ENCODE results near the gene WASF1. TPM values are rescaled to one million over a fixed set of nuclear protein-coding genes. Genes with fewer than 3 reads are reported as not detected.

WASF1 gene
- total and polyA plus RNA-seq, 2 donors (not counting 3 experiments of a cell fraction or from before 2014, with no cell fraction given) = 20.9 to 27.5 TPM

- dilution Hi-C loops (cut with MboI; ENCODE audit: extremely low pct_ligation_motif_present, low sequenced_read_pairs) = no loop called here
- no peaks in the 10 kb centered on the region for H3K9me1 ChIP-seq (replicated peaks; ENCODE audit: control insufficient read depth, extremely low read depth, insufficient read depth, low read length)
- no peaks in the 10 kb centered on the region for H4K20me1 ChIP-seq (replicated peaks; ENCODE audit: control insufficient read depth, extremely low read depth, insufficient read depth, low read length)
- H3K27me3 ChIP-seq (ENCODE audit: control insufficient read depth in 2 of 2, insufficient read depth in 2 of 2, low read length in 2 of 2) = no peaks in the 10 kb centered on the region
- no peak for FAIRE-seq
- POLR2A ChIA-PET = no interaction called here
- intact Hi-C loops (cut with micrococcal nuclease) = no loop called here
- BruUV-seq (replicated peaks) = no TSS peak
- no peak overlapping the region for H2AFZ ChIP-seq (ENCODE audit: low read depth, low read length)
- H3K79me2 ChIP-seq (ENCODE audit: control insufficient read depth, insufficient read depth, low read length) = peaks cover 2% of the 10 kb centered on the region
- DNase-seq (ENCODE audit: low read depth, low spot score) = no peak
- no peak overlapping the region for H3K9ac ChIP-seq (replicated peaks; ENCODE audit: extremely low read depth, insufficient read depth, low read length)
- H3K4me1 ChIP-seq (ENCODE audit: control insufficient read depth, extremely low read depth, insufficient read depth, low read length) = no peaks in the 10 kb centered on the region
- H3K4me2 ChIP-seq (ENCODE audit: insufficient read depth, low read length) = no peak overlapping the region
- H3K9me3 ChIP-seq (replicated peaks; ENCODE audit: control insufficient read depth, insufficient read depth, low read length) = no peaks in the 10 kb centered on the region
- CTCF ChIA-PET = interaction anchor here (1.6 to 2.4 kb wide), 3 partner anchors 24 to 183 kb away, joined by 4 to 7 read pairs (median 6); no protein-coding TSS in a partner anchor
- no peak overlapping the region for H3K4me3 ChIP-seq (replicated peaks in 1 of 3; ENCODE audit: insufficient read depth in 1 of 3, low read depth in 1 of 3, low read length in 3 of 3)
- no peak overlapping the region for H3K27ac ChIP-seq (ENCODE audit: insufficient read depth, low read depth, low read length)
- no peak for TF ChIP-seq EZH2 (IDR thresholded peaks at IDR 0.05; ENCODE audit: borderline replicate concordance, low read depth, low read length, severe bottlenecking)
- TF ChIP-seq CTCF (IDR thresholded peaks at IDR 0.05; ENCODE audit: extremely low read depth in 1 of 2, insufficient read depth in 1 of 2, low read depth in 1 of 2, low read length in 2 of 2) = no peak
- no peak for TF ChIP-seq GATA2 (IDR thresholded peaks at IDR 0.05; ENCODE audit: insufficient read depth, insufficient read length, low read depth, low read length)
- TF ChIP-seq JUN (IDR thresholded peaks at IDR 0.05; ENCODE audit: borderline replicate concordance, insufficient read depth, insufficient read length, low read depth) = no peak
- no peak for TF ChIP-seq MAX (IDR thresholded peaks at IDR 0.05; ENCODE audit: insufficient read depth, insufficient read length)
- no peak for TF ChIP-seq MYC (IDR thresholded peaks at IDR 0.05; ENCODE audit: low read depth, low read length)
- TF ChIP-seq FOS (IDR thresholded peaks at IDR 0.05; ENCODE audit: borderline replicate concordance, insufficient read depth, low read length) = no peak
- TF ChIP-seq POLR2AphosphoS5 (IDR thresholded peaks at IDR 0.05; ENCODE audit: insufficient read depth, low read depth, low read length) = no peak
- TF ChIP-seq POLR2A (IDR thresholded peaks at IDR 0.05; ENCODE audit: low read depth, low read length) = no peak
- H3K36me3 ChIP-seq (ENCODE audit: control insufficient read depth in 2 of 2, extremely low read depth in 1 of 2, insufficient read depth in 2 of 2, low read length in 2 of 2) = peaks cover 5 to 12% of the 10 kb centered on the region in 2 experiments
Measured at GRCh38 chr6:110207652-110208051, 28.2 kb upstream of the WASF1 start.
